Measurements from ENCODE around the gene RAD51B.
"Not testable (repeated sequence)": the region's sequence is repeated elsewhere in the genome, so short reads cannot be mapped to it uniquely, and the experiment has no call there.

Gene RAD51B

DNA sequence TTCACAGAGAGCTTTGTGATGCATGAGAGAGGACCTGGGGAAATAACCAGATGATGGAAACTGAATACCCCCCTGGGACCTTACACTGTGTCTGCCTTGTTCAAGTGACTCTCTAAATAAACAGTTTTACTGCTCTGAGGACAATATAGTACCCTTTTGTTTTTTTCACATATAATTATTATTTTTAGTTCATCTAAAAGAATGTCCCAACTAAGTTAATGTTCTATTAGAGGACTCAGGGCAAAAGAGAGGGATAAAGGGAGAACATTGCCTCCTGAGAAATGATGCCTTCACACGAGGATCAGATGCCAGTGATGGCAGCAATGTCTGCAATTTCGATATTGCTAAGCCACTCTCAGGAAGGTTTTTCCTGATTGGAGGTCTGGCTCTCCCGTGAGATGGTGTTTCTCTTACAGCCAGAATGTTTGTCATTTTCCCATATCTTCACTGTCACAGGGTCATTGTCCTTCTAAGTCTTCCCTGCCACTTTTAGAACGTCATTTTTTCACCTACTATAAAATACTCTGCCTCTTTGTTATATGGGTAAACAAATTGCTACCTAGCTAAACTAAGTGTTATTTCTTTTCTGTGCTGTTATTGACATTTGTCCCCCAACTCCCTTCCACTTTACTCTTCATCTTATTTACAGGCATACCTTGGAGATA is 201.6 kb downstream of the RAD51B start:
- DNase-seq (ENCODE audit: low read depth in 2 of 2): no peak

DNA sequence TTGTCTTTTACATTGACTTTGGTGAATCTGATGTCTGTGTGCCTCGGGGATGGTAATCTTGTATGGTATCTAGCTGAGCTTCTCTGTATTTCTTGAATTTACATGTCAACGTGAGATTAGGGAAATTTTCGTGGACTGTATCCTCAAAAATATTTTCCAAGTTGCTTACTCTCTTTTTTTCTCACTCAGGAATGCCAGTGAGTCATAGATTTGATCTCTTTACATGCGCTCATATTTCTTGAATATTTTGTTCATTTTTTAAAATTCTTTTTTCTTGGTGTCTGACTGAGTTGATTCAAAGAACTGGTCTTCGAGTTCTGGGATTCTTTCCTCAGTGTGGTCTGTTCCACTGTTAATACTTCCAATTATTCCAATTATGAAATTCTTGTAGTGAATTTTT is 207.7 kb downstream of the RAD51B start:
- no peak for DNase-seq (ENCODE audit: low read depth in 2 of 2)

DNA sequence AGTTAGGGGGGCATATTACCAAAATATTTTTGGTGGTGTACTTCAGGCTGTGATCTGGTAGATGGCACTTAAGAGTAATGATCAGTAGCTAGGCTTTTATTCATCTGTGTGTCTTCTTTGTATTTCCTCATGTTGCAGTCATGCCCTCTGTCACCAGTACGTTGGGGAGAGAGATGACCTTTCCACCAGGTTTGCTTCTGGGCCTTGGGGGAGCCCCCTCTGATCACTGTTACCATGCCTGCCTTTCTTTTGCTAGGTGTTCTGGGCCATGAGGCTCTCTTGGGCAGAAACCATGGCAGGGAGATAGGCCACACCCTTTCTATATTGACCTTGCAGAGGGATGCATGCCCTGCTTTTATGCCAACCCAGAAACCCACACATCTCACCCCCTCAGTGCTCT is 208.5 kb downstream of the RAD51B start:
- no peak for DNase-seq (ENCODE audit: low read depth in 2 of 2)

DNA sequence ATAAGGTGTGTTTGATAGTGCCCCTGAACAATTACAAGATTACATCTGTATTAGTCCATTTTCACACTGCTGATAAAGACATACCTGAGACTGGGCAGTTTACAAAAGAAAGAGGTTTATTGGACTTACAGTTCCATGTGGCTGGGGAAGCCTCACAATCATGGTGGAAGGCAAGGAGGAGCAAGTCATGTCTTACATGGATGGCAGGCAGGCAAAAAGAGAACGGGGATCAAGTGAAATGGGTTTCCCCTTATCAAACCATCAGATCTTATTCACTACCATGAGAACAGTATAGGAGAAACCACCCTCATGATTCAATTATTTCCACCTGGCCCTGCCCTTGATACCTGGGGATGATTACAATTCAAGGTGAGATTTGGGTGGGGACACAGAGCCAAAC is 211.4 kb downstream of the RAD51B start:
- not testable (repeated sequence) for DNase-seq (ENCODE audit: low read depth in 2 of 2)

DNA sequence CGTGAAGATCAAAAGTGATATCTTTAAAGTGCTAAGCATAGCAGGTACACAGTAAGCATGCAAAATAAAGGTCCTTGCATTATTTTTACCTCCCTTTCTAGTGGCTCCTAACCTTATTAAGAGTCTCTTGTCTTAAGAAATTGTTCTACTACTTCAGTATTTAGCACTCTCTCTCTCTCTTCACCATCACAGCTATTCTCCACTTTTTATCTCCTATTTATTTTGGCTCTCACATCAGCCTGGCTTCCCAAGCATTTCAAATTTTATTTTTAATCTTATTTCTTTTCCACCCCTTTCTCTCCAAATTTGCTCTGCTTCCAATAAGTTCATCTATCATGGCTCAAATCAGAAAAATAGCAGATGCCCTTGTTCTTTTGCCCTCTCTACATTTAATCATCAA is 212.6 kb downstream of the RAD51B start:
- DNase-seq (ENCODE audit: low read depth in 2 of 2): no peak

DNA sequence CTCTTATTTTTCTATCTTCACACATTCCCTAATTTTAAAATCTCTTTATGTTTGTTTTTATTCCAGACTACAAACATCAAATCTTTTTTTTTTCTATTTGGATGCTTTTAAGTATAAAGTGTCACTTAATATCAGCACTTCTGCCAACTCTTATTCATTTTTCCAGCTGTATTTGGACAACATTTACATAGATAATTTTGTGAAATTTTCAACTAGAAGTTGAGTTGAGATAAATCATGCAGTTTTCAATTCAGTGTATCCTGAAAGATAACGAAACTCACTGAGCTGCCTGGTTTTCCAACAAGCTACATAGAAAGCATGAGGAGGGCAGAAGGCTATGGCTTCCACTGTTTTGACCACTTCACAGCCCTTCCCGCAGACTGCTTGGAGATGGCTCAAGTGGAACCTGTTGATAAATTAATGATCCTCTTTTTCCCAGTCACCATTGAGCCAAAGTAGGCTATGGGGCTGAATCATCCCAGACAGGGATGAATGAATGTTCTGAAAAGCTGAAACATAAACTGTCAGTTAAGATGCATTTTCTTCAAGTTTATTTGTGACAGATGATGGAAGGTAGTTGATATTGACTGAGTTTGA is 213.9 kb downstream of the RAD51B start:
- DNase-seq (ENCODE audit: low read depth in 2 of 2): no peak

DNA sequence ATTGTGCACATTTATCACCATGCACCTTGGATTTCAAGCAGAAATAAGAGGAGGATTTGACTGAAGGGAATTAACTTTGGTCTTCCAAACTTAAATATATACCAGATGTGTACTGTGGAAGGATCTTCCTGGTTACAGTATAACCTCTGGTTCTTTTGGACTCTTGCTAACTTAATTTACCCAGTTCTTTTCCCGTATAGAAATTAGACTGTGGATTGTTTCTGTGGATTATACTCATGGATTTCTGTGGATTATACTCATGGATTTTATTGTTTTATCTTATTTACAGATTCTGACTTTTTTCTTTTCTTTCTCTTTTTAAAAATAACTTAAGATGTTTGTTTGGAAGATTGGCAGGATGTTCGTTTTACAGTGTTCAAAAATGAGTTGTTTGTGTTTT is 215.3 kb downstream of the RAD51B start:
- no peak for DNase-seq (ENCODE audit: low read depth in 2 of 2)

DNA sequence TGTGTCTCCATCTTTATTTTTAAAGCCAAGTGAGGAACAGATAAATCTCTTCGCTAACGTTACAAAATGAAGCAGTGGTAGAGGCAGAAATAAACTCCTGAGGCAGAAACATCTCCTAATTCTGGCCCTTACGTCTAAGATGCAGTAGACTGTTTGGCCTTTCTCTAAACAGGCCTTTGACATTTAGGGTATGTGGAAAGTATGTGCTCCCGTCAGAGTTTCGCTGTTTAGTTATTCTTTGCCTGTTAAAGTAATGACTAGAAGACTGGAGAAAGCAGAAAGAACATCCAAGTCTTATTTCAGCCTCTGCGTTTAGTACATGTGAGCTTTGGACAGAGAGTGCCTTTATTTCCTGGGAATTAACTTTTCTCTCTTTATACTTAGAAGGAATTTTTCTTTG is 216.6 kb downstream of the RAD51B start:
- DNase-seq (ENCODE audit: low read depth in 2 of 2): no peak

DNA sequence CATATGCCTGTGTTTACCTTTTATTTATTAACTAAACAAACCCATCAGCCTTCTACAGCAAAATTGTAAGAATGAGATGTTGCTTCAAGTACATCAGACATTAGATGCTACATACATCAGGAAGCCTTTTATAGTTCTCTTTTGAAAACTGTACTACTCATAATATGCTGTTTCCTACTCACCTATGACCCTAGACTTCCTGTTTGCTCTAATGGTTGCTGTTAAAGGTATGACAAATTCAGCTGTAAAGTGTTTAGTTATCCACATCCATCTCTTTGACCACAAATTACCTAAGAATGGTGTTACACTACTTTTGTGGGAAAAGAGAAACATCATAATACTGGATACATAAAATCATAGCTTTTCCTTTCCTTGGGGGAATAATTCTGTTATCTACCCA is 220.0 kb downstream of the RAD51B start:
- no peak for DNase-seq (ENCODE audit: low read depth in 2 of 2)

DNA sequence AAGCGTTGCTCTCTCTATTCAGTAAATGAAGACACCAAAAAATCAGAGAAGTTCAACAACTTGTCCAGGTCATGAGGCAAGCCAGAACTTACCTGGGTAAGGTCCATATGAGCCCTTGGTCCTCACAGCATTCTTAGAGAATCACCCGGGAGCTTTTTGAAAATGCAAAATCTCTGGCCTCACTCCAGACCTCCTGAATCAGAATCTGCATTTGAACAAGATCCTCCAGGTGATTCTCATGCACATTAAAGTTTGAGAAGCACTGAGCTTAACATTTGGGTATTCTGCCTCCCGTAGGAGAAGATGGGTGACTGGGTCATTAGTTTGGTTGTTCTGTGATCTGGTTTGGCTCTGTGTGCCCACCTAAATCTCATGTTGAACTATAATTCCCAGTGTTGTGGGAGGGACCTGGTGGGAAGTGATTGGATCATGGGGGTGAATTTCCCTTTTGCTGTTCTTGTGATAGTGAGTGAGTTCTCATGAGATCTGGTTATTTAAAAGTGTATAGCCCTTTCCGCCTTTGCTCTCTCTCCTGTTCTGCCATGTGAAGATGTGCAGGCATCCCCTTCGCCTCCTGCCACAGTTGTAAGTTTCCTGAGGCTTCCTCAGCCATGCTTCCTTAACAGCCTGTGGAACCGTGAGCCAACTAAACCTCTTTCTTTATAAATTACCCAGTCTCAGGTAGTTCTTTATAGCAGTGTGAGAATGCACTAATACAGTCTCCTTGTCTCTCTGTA is 221.2 kb downstream of the RAD51B start:
- DNase-seq (ENCODE audit: low read depth in 2 of 2): no peak

DNA sequence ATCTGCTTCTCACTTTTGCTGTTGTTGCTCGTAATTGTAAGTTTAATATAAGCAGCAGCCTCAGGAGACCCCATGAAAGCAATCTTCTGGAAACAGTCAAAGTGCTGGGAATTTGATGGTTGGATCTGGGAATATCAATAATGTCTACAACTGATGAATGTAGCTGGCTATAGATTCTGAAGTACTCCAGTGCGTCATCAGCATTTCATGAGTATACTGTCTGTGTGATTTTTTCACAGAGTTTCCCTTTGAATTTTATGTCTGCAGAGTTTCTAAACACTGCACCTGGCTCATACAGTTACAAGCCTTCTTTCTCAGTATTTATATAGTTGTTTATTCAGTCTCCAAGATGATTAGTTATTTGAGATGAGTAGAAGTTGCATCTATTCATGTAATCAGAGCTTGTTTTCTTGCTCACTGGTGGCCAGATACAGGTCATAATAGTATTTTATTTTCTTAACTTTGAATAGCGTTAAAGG is 222.3 kb downstream of the RAD51B start:
- DNase-seq (ENCODE audit: low read depth in 2 of 2): no peak

DNA sequence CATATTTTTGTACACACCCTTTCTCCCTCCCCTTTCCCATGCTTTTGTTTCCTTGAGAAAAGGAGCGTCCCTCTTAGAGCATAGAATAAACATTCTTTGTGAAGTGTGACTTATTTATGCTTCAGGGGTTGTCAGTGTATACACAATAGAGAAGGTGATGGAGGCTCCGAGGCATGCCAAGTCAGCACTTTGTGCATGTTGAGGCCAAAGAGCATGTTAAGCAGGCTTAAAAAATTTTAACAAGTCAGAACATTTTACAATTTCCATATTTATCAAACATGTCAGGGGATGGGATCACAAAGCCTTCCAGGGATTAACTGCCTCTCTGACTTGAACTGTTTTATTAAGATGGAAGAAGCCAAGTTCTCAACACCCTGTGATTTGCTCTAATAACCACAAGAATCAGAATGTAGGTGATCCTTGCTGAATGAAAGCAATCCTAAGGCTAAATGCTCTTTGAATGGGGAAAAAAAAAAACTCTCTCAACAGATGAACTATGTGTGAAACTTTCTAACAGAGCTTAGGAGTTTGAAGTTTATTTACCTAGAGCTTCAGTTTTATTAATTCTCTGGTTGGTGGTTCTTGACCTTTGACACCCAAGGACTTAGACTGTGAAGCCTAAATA is 223.1 kb downstream of the RAD51B start:
- no peak for DNase-seq (ENCODE audit: low read depth in 2 of 2)

DNA sequence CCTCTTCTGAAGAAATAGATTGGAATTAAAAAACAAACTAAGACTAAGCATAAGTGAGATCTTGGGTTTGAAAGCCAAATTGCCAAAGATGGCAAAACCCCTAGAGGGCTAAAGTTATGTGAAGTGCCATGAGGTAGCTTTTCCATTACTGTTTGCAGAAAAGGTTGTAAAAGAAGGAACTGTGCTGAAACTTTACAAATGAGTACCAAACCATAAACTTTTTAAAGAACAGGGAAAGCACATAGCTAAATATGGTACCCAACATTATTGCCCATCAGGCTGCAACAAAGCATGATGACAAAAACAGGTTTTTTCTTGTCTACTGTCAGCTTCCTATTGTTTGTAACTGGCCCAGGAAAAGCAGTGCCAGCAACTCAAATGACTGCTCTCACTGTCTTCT is 224.2 kb downstream of the RAD51B start:
- no peak for DNase-seq (ENCODE audit: low read depth in 2 of 2)

DNA sequence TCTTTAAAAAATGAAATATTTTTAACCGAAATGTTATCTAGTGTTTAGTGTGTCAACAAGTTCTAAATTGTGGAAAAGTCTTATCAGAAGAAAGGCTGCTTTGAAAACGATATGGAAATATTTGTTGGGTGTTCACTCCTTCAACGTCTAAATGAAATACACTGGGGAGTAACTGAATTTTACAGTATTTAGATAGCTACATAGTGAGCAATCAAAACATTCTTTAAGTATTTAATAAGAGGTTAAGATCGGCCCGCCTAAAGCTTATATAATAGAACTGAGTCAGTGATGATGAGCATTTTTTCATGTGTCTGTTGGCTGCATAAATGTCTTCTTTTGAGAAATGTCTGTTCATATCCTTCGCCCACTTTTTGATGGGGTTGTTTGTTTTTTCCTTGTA is 228.3 kb downstream of the RAD51B start:
- no peak for DNase-seq (ENCODE audit: low read depth in 2 of 2)

DNA sequence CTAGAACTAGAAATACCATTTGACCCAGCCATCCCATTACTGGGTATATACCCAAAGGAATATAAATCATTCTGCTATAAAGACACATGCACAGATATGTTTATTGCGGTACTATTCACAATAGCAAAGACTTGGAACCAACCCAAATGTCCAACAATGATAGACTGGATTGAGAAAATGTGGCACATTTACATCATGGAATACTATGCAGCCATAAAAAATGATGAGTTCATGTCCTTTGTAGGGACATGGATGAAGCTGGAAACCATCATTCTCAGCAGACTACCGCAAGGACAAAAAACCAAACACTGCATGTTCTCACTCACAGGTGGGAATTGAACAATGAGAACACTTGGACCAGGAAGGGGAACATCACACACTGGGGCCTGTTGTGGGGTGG is 229.2 kb downstream of the RAD51B start:
- DNase-seq (ENCODE audit: low read depth in 2 of 2): not testable (repeated sequence)

DNA sequence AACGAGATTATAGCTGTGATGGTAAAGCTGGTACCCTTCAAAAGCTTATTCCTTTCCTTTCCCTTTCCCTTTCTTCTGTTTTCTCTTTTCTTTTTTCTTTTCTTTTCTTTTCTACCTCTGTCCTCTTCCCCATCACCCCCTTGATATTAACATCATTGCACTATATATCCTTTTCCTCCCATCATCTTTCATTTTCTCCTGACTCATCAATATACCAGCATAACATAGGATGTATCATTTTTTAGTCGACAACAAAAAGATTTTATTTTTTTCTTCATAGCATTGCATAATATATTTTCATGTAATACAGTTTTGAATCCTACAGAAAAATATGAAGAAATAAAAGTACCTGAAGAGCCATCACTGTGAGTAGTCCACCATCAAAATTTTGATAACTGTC is 230.6 kb downstream of the RAD51B start:
- no peak for DNase-seq (ENCODE audit: low read depth in 2 of 2)

DNA sequence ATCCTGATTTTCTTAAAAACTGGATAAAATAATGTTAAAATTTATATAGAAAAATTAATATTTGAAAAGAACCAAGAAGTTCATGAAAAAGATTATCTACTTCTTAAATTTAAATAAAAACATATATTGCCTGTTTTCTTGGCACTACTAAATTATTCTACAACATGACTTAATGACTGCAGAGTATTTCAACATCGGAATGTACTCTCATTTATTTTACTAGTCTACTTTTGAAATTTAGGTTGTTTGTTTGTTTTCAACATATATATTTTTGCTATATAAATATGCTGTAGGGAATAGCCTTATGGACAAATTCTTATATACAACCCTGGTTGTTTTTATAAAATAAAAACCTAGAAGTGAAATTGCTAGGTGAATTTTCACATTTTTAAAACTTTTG is 231.6 kb downstream of the RAD51B start:
- no peak for DNase-seq (ENCODE audit: low read depth in 2 of 2)

DNA sequence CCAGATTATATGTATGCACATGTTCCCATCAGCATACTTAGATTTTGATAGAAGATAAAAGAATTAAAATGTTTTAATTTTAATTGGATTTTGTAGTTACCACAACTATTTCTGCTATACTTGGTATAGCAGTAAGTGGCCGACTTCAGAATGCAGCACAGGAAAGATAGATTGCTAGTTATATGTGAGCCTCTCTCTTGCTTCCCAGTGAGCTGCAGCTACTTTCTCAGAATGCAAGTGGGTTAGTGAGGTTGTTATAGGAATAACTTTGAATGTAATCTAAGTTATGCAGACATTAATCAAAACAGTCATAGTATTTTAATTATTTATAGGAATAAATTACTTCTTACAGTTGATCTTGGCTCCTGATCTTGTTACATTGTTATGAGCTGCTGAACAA is 240.6 kb downstream of the RAD51B start:
- no peak for DNase-seq (ENCODE audit: low read depth in 2 of 2)

DNA sequence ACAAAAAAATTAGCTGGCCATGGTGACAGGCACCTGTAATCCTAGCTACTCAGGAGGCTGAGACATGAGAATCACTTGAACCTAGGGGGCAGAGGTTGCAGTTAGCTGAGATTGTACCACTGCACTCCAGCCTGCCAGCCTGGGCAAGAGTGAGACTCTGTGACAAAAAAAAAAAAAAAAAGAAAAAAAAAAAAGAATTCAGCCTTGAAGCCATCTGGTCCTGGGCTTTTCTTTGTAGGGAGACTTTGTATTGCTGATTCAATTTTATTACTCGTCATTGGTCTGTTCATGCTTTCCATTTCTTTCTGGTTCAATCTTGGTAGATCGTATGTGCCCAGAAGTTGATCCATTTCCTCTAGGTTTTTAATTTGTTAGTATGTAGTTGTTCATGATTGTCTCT is 243.1 kb downstream of the RAD51B start:
- no peak for DNase-seq (ENCODE audit: low read depth in 2 of 2)

DNA sequence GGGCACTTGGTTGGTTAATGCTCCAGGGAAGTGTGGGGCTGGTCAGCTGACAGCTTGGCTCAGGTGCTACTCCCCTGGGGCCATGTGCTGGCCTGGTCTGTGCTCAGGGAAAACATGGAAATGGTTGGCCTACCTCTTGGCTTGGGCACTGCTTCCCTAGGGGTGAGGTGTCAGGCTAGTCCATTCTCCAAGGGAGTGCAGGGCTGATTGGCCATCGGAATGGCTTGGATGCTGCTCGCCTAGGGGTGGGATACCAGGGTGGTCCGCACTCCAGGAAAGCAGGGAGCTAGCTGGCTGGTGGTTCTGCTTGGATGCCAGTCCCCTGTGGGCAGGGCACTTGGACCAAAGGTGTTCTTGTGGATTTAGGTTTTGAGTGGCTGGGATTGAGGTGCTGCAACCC is 245.7 kb downstream of the RAD51B start:
- DNase-seq (ENCODE audit: low read depth in 2 of 2): no peak

DNA sequence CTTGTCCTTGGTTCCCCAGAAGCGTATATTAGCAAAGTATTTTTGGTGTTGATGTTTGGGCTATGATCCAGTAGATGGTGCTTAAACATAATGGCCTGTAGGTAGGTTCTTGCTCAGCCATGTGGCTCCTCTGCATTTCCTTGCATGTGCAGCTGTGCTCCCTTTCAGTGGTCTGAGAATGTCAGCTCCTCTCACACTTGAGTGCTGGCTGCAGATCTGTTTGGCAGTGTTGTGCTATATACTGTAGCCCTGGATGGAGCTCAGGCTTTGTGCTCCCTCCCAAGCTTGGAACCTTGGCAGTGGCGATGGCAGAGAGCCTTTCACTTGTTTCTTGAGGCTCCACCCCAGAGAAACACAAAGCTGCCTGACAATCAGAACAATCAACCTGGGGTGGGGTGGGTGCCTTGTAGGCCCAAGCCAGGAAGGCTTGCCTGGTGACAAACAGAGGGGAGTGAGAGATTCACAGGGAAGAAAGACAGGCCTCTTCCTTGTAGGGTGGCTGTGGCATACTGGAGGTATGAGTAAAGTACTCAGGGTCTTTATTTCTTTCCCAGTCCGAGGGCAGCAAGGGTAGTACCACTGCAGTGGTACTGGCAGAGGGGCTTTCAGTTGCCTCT is 255.3 kb downstream of the RAD51B start:
- DNase-seq (ENCODE audit: low read depth in 2 of 2): no peak

DNA sequence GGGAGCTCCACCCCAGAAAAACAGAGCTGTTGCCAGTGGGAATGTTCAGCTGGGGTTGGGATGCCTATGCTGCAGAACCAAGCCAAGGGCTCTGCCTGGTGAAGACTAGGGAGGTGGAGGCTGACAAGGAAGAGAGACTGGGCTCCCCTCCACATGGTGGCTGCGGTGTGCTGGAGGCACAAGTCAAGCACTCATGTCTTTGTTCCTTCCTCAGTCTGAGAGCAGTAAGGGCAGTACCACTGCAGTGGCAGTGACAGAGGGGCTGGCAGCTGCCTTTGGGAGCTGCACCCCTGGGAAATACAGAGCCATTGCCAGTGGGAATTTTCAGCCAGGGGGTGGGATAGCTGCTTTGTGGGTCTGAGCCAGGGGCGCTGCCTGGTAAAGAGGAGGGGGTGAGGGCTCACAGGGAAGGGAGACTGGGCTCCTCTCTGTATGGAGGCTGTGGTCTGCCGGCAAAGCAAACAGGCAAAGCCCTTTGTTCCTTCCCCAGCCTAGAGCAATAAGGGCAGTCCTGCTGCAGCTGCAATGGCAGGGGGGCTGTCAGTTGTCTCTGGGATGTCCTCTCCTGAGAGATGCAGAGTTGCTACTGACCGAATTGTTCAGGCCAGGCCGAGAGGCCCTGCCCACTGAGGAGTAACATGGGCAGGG is 255.9 kb downstream of the RAD51B start:
- no peak for DNase-seq (ENCODE audit: low read depth in 2 of 2)
